GM19372 (cell line): ENCODE data around the gene SLC26A1.

Experiments used
- ATAC-seq: cut with Tn5 transposase; IDR thresholded peaks from one replicate; pipeline ENCODE4 v1.9.1; 2021; ENCODE audit warnings: mild to moderate bottlenecking, low read depth, moderate library complexity; ENCODE audit not compliant: unreplicated experiment

SLC26A1 gene

GRCh38 chr4:957231-957580, 36.0 kb downstream of the SLC26A1 start:
- no peak for ATAC-seq

GRCh38 chr4:956531-957230, 36.5 kb downstream of the SLC26A1 start:
- no peak for ATAC-seq

DNA sequence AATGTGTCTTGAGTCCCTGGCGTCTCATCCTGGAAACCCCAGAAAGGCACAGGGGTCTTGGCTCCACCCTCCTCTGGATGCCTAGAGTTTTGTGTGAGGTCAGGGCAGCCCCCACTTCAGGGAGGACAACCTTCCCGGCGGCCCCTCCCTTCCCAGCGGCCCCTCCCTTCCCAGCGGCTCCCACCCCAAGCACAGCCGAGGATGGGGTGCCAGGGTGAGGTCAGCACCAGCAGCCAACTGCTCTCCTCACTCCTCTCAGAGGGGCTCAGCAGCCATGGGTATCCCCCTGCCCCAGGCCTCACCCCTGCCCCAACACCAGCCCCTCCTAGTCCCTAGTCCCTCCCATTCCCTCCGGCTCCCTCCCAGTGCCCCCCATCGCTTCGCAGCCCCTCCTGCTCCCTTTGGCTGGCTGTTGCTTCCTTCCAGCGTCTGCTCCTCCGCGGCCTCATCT, 37.2 kb downstream of the SLC26A1 start:
- ATAC-seq, result no peak

DNA sequence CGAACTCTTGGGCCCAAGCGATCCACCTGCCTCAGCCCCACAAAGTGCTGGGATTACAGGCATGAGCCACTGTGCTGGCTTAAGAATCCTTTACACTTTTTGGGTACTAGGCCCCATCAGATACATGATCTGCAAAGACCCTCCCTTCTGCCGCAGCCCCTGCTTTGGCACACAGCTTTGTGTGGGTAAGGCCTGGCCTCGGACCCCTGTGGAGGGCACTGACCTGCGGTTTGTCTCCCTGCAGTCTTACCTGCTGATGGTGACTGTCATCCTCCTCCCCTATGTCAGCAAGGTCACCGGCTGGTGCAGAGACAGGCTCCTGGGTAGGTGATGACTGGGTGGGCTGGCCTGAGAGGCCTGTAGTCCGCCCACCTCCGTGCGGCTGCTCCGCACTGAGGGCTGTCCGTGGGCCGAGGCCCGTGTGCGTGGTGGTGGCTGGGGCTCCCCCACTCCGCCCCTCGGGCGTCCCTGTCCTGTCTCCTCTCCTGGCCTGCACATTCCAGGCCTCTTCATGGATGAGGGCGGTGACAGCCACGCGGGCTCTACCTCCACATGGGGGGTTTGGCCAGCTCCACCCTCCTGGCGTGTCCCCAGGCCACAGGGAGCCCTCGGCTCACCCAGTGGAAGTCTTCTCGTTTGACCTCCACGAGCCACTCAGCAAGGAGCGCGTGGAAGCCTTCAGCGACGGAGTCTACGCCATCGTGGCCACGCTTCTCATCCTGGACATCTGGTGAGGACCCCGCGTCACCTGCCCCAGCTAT, 37.9 kb downstream of the SLC26A1 start:
- ATAC-seq, result no peak

DNA sequence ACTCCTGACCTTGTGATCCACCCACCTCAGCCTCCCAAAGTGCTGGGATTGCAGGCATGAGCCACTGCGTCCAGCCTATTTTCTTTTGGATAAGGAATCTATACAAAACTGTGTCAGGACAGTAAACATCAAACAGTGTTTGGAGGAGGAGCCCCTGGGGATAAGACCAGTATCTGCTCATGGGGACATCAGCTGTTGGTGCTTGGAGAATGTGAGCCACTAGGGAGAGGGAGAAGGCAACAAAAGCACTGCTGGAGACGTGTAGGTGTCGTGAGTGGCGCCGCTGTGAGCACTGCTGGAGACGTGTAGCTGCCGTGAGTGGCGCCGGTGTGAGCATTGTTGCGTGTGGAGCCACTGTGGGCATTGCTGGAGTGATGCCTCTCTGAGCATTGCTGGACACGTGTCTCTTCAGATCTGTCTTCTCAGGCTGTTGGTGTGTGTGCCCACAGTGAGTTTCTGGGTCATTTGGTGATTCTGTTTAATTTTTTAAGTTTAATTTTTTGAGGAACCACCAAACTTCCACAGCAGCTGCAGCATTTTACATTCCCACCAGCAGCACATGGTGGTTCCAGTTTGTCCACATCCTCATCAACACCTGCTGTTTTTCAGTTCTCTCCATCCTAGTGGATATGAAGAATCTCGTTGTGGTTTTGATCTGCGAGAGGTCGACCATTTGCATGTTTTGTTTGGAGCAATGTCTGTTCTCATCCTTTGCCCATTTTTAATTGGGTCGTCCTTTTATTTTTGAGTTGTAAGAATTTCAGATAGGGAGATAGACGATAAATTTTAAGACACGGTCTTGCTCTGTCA, 38.8 kb downstream of the SLC26A1 start:
- no peak for ATAC-seq

- no peak for ATAC-seq
Measured at GRCh38 chr4:953574-953915, 39.7 kb downstream of the SLC26A1 start.

DNA sequence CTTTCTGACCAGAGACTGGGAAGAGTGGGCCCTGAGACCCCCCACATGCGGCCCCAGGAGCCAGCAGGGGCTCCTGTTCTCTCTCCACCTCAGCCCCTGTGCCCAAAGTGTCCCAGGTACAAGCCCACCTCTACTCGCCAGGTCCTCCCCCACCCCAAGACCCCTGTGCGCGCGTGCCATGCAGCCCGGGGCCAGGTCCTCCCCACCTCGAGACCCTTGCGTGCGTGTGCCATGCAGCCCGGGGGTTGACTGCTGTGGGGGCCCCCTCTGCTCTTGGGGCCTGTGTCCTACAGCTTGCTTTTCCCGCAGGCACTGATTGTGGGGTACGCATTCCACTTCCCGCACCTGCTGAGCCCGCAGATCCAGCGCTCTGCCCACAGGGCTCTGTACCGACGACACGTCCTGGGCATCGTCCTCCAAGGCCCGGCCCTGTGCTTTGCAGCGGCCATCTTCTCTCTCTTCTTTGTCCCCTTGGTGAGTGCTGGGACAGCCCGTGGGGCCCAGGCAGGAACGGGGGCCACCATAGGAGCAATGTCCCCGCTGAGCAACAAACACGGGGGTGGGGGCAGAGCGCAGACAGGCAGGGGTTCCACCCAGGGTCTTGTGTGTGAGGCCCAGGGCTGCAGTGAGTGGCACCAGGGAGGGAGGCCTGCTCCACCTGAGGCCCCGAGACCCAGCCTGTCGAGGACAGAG, 40.2 kb downstream of the SLC26A1 start:
- ATAC-seq, result no peak

- ATAC-seq, result no peak
Measured at GRCh38 chr4:951594-952468, 41.4 kb downstream of the SLC26A1 start.

DNA sequence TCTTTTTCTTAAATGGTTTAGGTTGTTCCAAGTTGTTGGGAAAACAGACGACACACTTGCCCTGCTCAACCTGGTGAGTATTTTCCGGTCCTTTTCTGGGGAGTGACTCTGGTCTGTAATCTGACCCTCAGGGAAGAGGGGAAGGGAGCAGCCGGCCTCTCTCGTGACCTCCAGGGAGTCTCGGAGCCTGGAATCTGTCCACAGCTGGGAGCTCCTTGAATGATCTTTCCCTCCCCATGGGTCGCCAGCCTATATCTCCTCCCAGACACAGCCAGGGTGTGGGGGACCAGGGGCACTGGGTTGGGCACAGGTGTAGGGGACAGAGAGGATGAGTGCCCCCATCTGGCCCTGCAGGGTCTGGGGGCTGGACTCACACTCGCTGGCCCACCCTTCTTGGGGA, 42.0 kb downstream of the SLC26A1 start:
- no peak for ATAC-seq

DNA sequence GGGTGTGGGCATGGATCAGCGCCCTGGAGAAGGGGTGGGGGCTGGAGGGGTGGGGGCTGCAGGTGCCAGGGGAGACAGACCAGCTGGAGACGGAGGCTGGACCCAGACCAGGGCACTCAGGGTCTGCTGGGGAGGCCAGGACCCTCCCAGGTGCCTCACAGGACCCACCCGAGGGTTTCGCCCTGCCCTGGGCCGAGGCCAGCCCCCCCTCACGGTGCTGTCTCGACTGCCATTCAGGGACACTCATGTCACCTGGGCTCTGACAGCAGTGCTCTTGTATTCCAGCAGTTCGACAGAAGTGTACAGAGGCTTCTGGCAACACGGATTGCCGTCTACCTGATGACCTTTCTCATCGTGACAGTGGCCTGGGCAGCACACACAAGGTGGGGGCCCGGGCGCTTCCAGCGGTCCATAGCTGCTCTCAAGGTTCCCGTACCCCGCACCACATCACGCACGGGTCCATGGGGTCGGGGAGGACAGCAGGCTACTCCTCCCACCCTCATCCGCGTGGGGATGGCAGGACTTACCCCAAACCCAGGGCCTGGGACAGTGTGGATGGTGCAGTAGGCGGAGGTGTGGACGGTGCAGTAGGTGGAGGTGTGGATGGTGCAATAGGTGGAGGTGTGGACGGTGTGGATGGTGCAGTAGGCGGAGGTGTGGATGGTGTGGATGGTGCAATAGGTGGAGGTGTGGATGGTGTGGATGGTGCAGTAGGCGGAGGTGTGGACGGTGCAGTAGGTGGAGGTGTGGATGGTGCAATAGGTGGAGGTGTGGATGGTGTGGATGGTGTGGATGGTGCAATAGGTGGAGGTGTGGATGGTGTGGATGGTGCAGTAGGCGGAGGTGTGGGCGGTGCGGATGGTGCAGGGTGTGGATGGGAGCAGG, 42.8 kb downstream of the SLC26A1 start:
- ATAC-seq, result no peak

DNA sequence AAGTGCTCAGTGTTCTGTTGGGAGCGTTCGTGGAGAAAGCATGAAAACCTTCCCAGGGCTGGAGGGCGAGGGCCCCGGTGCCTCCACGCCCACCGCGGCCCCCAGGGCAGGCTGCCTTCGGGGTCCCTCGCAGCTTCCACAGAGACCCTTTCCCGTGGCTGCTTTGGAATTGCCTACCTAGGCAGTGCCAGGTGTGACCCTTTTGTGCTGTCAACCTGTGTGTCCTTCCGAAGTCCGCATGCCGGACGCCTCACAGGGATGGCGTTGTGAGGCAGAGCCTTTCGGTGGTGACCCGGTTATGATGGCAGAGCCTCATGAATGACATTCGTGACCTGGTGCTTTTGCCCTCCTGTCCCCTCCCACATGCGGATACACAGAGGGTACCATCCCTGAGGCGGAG, 43.5 kb downstream of the SLC26A1 start:
- ATAC-seq, result no peak

- ATAC-seq, result no peak
Measured at GRCh38 chr4:948936-949300, 44.3 kb downstream of the SLC26A1 start.

DNA sequence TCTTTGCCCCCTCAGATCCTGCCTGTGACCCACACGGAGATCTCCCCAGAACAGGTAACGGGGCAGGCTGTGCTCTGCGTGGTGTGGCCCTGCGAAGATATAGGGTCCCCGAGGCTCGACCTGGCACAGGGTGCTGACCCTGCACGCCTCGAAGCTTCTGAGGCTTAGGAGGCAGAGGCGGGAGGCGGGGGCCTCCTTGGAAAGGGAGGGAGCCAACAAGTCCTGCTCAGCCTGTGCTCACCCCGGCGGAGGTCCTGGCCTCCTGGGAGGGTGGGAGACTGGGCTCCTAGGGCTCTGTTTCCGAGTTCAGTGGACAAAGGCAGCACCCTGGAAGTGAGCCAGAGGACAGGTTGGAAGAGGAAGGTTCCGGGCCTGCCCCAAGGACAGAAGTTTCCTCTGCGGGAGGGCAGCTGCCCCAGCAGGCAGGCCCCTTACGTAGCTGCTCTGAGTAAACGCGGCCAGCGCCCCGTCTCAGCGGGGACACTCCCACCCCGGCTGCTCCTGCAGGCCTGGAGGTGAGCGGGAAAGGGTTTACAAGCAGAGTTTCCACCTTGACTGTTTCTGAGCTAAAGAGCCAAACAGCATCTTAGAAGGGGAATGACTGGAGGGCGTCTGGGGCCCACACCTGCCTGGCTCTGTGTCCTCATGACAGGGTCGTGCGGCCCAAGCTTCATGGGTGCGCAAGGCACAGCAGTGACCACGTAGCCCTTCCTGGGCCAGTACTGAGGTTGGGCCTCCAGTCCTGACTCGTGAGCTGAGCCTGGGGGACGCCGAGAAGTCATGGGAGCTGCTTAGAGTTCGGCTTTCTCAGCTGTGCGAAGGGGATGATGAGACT, 44.9 kb downstream of the SLC26A1 start:
- ATAC-seq, result no peak

DNA sequence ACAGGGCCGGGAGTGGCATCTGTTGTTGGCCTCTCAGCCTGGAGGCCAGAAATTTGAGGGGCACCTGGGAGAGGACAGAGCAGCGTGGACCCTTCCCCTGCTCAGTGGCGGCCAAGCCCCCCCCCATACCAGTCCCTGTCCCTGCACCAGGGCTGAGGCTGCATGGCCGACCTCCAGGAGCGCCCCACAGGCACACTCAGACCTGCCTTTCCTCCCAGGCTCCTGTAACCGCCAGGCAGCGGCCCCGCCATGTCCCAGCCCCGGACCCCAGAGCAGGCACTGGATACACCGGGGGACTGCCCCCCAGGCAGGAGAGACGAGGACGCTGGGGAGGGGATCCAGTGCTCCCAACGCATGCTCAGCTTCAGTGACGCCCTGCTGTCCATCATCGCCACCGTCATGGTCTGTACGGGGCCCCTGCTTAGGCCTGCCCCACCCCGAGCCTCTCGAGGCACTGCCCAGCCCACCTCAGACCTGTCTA, 45.7 kb downstream of the SLC26A1 start:
- no peak for ATAC-seq

DNA sequence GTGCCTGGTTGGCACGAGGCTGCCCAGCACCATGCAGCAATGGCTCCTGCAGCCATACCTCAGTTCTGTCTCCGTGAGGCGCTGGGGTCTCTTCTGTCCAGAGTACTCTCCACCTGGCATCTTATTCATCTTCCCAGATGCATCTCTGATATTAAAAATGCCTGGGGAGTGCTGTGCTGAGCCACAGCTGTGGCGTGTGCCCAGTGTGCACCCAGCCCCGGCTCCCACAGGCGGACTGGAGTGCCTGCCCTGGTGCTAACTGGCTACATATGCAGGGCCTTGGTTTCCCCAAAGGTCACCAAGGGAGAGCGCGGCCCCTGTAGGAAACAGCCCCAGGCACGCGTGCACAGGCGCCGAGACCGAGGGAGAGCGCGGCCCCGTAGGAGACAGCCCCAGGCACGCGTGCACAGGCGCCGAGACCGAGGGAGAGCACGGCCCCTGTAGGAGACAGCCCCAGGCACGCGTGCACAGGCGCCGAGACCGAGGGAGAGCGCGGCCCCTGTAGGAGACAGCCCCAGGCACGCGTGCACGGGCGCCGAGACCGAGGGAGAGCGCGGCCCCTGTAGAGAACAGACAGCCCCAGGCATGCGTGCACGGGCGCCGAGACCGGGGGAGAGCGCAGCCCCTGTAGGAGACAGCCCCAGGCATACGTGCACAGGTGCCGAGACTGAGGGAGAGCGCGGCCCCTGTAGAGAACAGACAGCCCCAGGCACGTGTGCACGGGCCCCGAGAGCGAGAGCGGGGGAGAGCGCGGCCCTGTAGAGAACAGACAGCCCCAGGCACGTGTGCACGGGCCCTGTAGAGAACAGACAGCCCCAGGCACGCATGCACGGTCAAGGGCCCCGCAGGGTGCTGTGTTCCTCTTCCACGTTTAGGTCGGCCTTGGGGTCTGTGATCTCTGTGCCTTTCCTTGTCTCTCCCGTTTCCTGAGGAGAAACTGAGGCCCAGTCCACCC, 46.4 kb downstream of the SLC26A1 start:
- no peak for ATAC-seq

DNA sequence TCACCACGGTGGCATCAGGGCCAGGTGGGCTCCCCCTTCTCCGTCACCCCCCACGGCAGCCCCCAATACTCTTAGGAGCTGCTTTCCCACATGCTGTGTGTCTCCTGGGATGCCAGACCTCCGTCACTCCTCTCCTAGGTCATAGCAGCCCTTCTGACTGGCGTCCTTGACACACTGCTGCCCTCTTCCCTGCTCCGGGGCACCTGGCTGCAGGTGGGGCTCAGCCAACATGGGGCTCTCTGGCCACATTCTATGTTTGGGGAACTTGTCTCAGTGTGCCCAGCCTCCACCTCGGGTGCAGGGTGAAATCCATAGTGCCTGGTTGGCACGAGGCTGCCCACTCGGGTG, 47.1 kb downstream of the SLC26A1 start:
- no peak for ATAC-seq
